HEK293 (cell line): Measurements from ENCODE around the gene MACROD1.

Experiments used
- CTCF ChIA-PET: fragments of 350-600 bp; formaldehyde crosslinking; extraction: SDS; loops from one replicate; lab custom pipeline; 2021; ENCODE audit warnings: antibody characterized with exemption; lab: Yijun Ruan, JAX
- POLR2A ChIA-PET: fragments of 300-600 bp; formaldehyde crosslinking; extraction: SDS; loops from one replicate; lab custom pipeline; 2020; ENCODE audit warnings: antibody characterized with exemption, inconsistent platforms; lab: Yijun Ruan, JAX
- H3K27ac ChIP-seq: fragments of 200-500 bp; sonication (Bioruptor generic); 2 replicates; pipeline ENCODE4 v1.5.1; 2014; ENCODE audit warnings: low read depth, low read length, control low read depth, inconsistent platforms; ENCODE audit errors: extremely low read depth
- H3K36me3 ChIP-seq, 2 experiments: fragments of 200-500 bp in 1 of 2; sonication (Bioruptor generic) in 1 of 2; 1 replicate in 1 of 2; 2 replicates in 1 of 2; pipeline ENCODE4 v1.5.1; 2014 to 2017; ENCODE audit warnings: inconsistent platforms in 2 of 2, low read length in 2 of 2; ENCODE audit not compliant: control insufficient read depth in 2 of 2, insufficient read depth in 1 of 2
- H3K4me1 ChIP-seq: fragments of 200-500 bp; sonication (Bioruptor generic); 2 replicates; pipeline ENCODE4 v1.5.1; 2014; ENCODE audit warnings: mild to moderate bottlenecking, low read length, inconsistent platforms; ENCODE audit not compliant: control insufficient read depth, insufficient read depth
- H3K4me3 ChIP-seq: 2 replicates; pipeline ENCODE4 v1.5.1; 2011; ENCODE audit warnings: low read depth, mild to moderate bottlenecking, control low read depth, low read length, moderate library complexity
- H3K9me3 ChIP-seq: fragments of 200-500 bp; sonication (Bioruptor generic); 2 replicates; pipeline ENCODE4 v1.5.1; 2014; ENCODE audit warnings: low read depth, low read length, inconsistent platforms; ENCODE audit not compliant: control insufficient read depth, insufficient read depth
- AEBP2 ChIP-seq: fragments of 450-650 bp; formaldehyde crosslinking; IDR thresholded peaks from 2 replicates; pipeline ENCODE4 v1.5.1; 2016; ENCODE audit warnings: missing biosample characterization, missing genetic modification characterization, borderline replicate concordance
- GLIS1 ChIP-seq: fragments of 450-650 bp; formaldehyde crosslinking; IDR thresholded peaks from 2 replicates; pipeline ENCODE4 v1.5.1; 2016; ENCODE audit warnings: missing biosample characterization, missing genetic modification characterization
- GLIS2 ChIP-seq: fragments of 450-650 bp; formaldehyde crosslinking; IDR thresholded peaks from 2 replicates; pipeline ENCODE4 v1.5.1; 2016; ENCODE audit warnings: missing biosample characterization, missing genetic modification characterization
- KLF8 ChIP-seq: fragments of 450-650 bp; formaldehyde crosslinking; IDR thresholded peaks from 2 replicates; pipeline ENCODE4 v1.5.1; 2016; ENCODE audit warnings: missing biosample characterization, missing genetic modification characterization
- TCF7L2 ChIP-seq: IDR thresholded peaks from 2 replicates; pipeline ENCODE4 v1.6.1; 2011; ENCODE audit warnings: low read depth, mild to moderate bottlenecking, inconsistent platforms, low read length, moderate library complexity, borderline replicate concordance
- ZBTB44 ChIP-seq: fragments of 450-650 bp; IDR thresholded peaks from 2 replicates; pipeline ENCODE4 v1.5.1; 2018; ENCODE audit warnings: missing biosample characterization, mild to moderate bottlenecking, missing genetic modification characterization
- ZBTB8A ChIP-seq: fragments of 450-650 bp; formaldehyde crosslinking; IDR thresholded peaks from 2 replicates; pipeline ENCODE4 v1.5.1; 2016; ENCODE audit warnings: missing biosample characterization, missing genetic modification characterization
- ZEB2 ChIP-seq: fragments of 450-650 bp; formaldehyde crosslinking; IDR thresholded peaks from 2 replicates; pipeline ENCODE4 v1.5.1; 2016; ENCODE audit warnings: missing biosample characterization, missing genetic modification characterization
- ZFP37 ChIP-seq: fragments of 450-650 bp; formaldehyde crosslinking; IDR thresholded peaks from 2 replicates; pipeline ENCODE4 v1.5.1; 2016; ENCODE audit warnings: missing biosample characterization, missing genetic modification characterization
- ZIC2 ChIP-seq: fragments of 450-650 bp; formaldehyde crosslinking; IDR thresholded peaks from 2 replicates; pipeline ENCODE4 v1.5.1; 2016; ENCODE audit warnings: missing biosample characterization, missing genetic modification characterization
- ZNF114 ChIP-seq: fragments of 450-650 bp; formaldehyde crosslinking; IDR thresholded peaks from 2 replicates; pipeline ENCODE4 v1.5.0; 2017; ENCODE audit warnings: missing biosample characterization, missing genetic modification characterization
- ZNF169 ChIP-seq: fragments of 450-650 bp; formaldehyde crosslinking; IDR thresholded peaks from 2 replicates; pipeline ENCODE4 v1.5.1; 2016; ENCODE audit warnings: missing biosample characterization, missing genetic modification characterization
- ZNF184 ChIP-seq: fragments of 450-650 bp; IDR thresholded peaks from 2 replicates; pipeline ENCODE4 v1.5.1; 2018; ENCODE audit warnings: missing biosample characterization, mild to moderate bottlenecking, missing genetic modification characterization
- ZNF211 ChIP-seq: fragments of 450-650 bp; formaldehyde crosslinking; IDR thresholded peaks from 2 replicates; pipeline ENCODE4 v1.5.1; 2016; ENCODE audit warnings: low read depth, missing biosample characterization, missing genetic modification characterization
- ZNF214 ChIP-seq: fragments of 450-650 bp; formaldehyde crosslinking; IDR thresholded peaks from 2 replicates; pipeline ENCODE4 v1.5.1; 2017; ENCODE audit warnings: missing biosample characterization, mild to moderate bottlenecking, missing genetic modification characterization, borderline replicate concordance
- ZNF302 ChIP-seq: fragments of 450-650 bp; formaldehyde crosslinking; IDR thresholded peaks from 2 replicates; pipeline ENCODE4 v1.5.1; 2016; ENCODE audit warnings: missing biosample characterization, missing genetic modification characterization, low read depth
- ZNF311 ChIP-seq: fragments of 450-650 bp; formaldehyde crosslinking; IDR thresholded peaks from 2 replicates; pipeline ENCODE4 v1.5.1; 2017; ENCODE audit warnings: missing biosample characterization, missing genetic modification characterization, borderline replicate concordance
- ZNF48 ChIP-seq: fragments of 450-650 bp; formaldehyde crosslinking; IDR thresholded peaks from 2 replicates; pipeline ENCODE4 v1.5.1; 2016; ENCODE audit warnings: missing biosample characterization, missing genetic modification characterization
- ZNF514 ChIP-seq: fragments of 450-650 bp; formaldehyde crosslinking; IDR thresholded peaks from 2 replicates; pipeline ENCODE4 v1.5.1; 2016; ENCODE audit warnings: missing biosample characterization, missing genetic modification characterization
- ZNF560 ChIP-seq: fragments of 450-650 bp; formaldehyde crosslinking; IDR thresholded peaks from 2 replicates; pipeline ENCODE4 v1.5.1; 2017; ENCODE audit warnings: missing biosample characterization, missing genetic modification characterization, borderline replicate concordance
- ZNF585B ChIP-seq: fragments of 450-650 bp; formaldehyde crosslinking; IDR thresholded peaks from 2 replicates; pipeline ENCODE4 v1.5.1; 2016; ENCODE audit warnings: missing biosample characterization, missing genetic modification characterization
- ZNF610 ChIP-seq: fragments of 450-650 bp; formaldehyde crosslinking; IDR thresholded peaks from 2 replicates; pipeline ENCODE4 v1.5.1; 2016; ENCODE audit warnings: missing biosample characterization, missing genetic modification characterization, borderline replicate concordance
- ZNF629 ChIP-seq: fragments of 450-650 bp; formaldehyde crosslinking; IDR thresholded peaks from 2 replicates; pipeline ENCODE4 v1.5.1; 2017; ENCODE audit warnings: missing biosample characterization, missing genetic modification characterization
- ZNF701 ChIP-seq: fragments of 450-650 bp; formaldehyde crosslinking; IDR thresholded peaks from 2 replicates; pipeline ENCODE4 v1.5.1; 2016; ENCODE audit warnings: missing biosample characterization, missing genetic modification characterization
- ZNF76 ChIP-seq: fragments of 450-650 bp; formaldehyde crosslinking; IDR thresholded peaks from 2 replicates; pipeline ENCODE4; 2016; ENCODE audit warnings: low read depth, missing biosample characterization, missing genetic modification characterization, borderline replicate concordance
- ZNF837 ChIP-seq: fragments of 450-650 bp; formaldehyde crosslinking; IDR thresholded peaks from 2 replicates; pipeline ENCODE4 v1.5.1; 2016; ENCODE audit warnings: missing biosample characterization, missing genetic modification characterization
- ZSCAN4 ChIP-seq: fragments of 450-650 bp; formaldehyde crosslinking; IDR thresholded peaks from 2 replicates; pipeline ENCODE4 v1.5.1; 2017; ENCODE audit warnings: missing biosample characterization, missing genetic modification characterization
- ZXDB ChIP-seq: fragments of 450-650 bp; formaldehyde crosslinking; IDR thresholded peaks from 2 replicates; pipeline ENCODE4 v1.5.1; 2016; ENCODE audit warnings: missing biosample characterization, missing genetic modification characterization

The MACROD1 gene

GRCh38 chr11:64025205-64025604, 140.7 kb downstream of the MACROD1 start (continued):
- TF ChIP-seq ZNF514 (no peak), ZNF629 (tag by site-specific recombination) (no peak), ZNF169 (tag by site-specific recombination) (no peak), GLIS1 (tag by site-specific recombination) (peak; percentile 50), ZSCAN4 (tag by site-specific recombination) (no peak)

- H3K9me3 ChIP-seq, result no peaks in the 10 kb centered on the region
- no peaks in the 10 kb centered on the region for H3K36me3 ChIP-seq
- no peaks in the 10 kb centered on the region for H3K4me1 ChIP-seq
- ChIA-PET POLR2A (no interaction called here), CTCF (interaction anchor here (0.6 to 1.2 kb wide), 3 partner anchors 24 to 549 kb away, joined by 3 read pairs; no protein-coding TSS in a partner anchor)
- no peak for TF ChIP-seq ZEB2 (tag by site-specific recombination)
- H3K4me3 ChIP-seq, result no peak overlapping the region
- H3K27ac ChIP-seq, result no peak overlapping the region
Observed at GRCh38 chr11:64023712-64024710, 141.9 kb downstream of the MACROD1 start.

GRCh38 chr11:64022125-64022784, 143.7 kb downstream of the MACROD1 start:
- H3K9me3 ChIP-seq, result no peaks in the 10 kb centered on the region
- CTCF ChIA-PET, result interaction anchor here (0.6 kb wide), 1 partner anchor 14 kb away, joined by 3 read pairs; no protein-coding TSS in a partner anchor
- H3K4me1 ChIP-seq, result no peaks in the 10 kb centered on the region
- H3K4me3 ChIP-seq, result no peak overlapping the region
- no peak overlapping the region for H3K27ac ChIP-seq
- no peaks in the 10 kb centered on the region for H3K36me3 ChIP-seq
- POLR2A ChIA-PET, result no interaction called here
- TF ChIP-seq ZNF114 (tag by site-specific recombination) (no peak), ZNF214 (tag by site-specific recombination) (no peak), ZNF211 (tag by site-specific recombination) (no peak), ZNF76 (tag by site-specific recombination) (no peak), ZNF48 (tag by site-specific recombination) (no peak), ZBTB44 (tag by site-specific recombination) (no peak), TCF7L2 (no peak), ZNF610 (tag by site-specific recombination) (no peak), ZNF701 (tag by site-specific recombination) (no peak), ZBTB8A (tag by site-specific recombination) (0 out of 2 replicates have a peak, but pooled peaks have one; percentile 27), ZNF585B (tag by site-specific recombination) (no peak), ZIC2 (tag by site-specific recombination) (peak; percentile 62; the same call in 1 of the 2 replicates), ZNF560 (no peak), KLF8 (no peak), ZNF837 (tag by site-specific recombination) (no peak), ZXDB (tag by site-specific recombination) (no peak), ZNF311 (tag by site-specific recombination) (no peak), ZFP37 (tag by site-specific recombination) (no peak), GLIS2 (tag by site-specific recombination) (peak; percentile 25), ZNF302 (no peak), AEBP2 (tag by site-specific recombination) (no peak), ZNF184 (tag by site-specific recombination) (no peak)
